ENCODE measurements around the gene CCR6.

GRCh38 chr6:167125855-167126349 is 3.0 kb downstream of the CCR6 start:
- no peak for TF ChIP-seq CTCF (IDR thresholded peaks at IDR 0.05)
- TF ChIP-seq POLR2A (IDR thresholded peaks at IDR 0.05): no peak
